Esophagus muscularis mucosa (tissue), 4 donors: ENCODE measurements around the gene CXCL8.
A peak's percentile ranks its signal among the peaks of the same experiment; 100 is the strongest.

ENCODE experiments used
- EP300 ChIP-seq: sonication (generic); formaldehyde crosslinking; IDR thresholded peaks from one replicate; pipeline ENCODE4 v1.6.1; 2017; ENCODE audit warnings: antibody characterized with exemption
- POLR2A ChIP-seq: fragments of 450-650 bp; IDR thresholded peaks from one replicate; pipeline ENCODE4 v1.6.1; 2017; ENCODE audit warnings: antibody characterized with exemption, moderate library complexity, mild to moderate bottlenecking, low read depth
- POLR2AphosphoS5 ChIP-seq, 2 donors: sonication (generic); formaldehyde crosslinking; IDR thresholded peaks; one replicate each; pipeline ENCODE4 v1.6.1; 2017; ENCODE audit warnings: antibody characterized with exemption in 2 of 2
- TF ChIP-seq, protein P1 (sequence below), 3 experiments: fragments of 200-600 bp in 2 of 3; fragments of 450-650 bp in 1 of 3; sonication (generic) in 2 of 3; IDR thresholded peaks; one replicate each; pipeline ENCODE4 v1.5.1; 2017 to 2019; ENCODE audit warnings: antibody characterized with exemption in 3 of 3, mild to moderate bottlenecking in 2 of 3, moderate library complexity in 1 of 3

DNA sequence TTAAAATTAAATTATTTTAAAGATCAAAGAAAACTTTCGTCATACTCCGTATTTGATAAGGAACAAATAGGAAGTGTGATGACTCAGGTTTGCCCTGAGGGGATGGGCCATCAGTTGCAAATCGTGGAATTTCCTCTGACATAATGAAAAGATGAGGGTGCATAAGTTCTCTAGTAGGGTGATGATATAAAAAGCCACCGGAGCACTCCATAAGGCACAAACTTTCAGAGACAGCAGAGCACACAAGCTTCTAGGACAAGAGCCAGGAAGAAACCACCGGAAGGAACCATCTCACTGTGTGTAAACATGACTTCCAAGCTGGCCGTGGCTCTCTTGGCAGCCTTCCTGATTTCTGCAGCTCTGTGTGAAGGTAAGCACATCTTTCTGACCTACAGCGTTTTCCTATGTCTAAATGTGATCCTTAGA lies at the start of gene CXCL8:
- TF ChIP-seq, protein P1, sequence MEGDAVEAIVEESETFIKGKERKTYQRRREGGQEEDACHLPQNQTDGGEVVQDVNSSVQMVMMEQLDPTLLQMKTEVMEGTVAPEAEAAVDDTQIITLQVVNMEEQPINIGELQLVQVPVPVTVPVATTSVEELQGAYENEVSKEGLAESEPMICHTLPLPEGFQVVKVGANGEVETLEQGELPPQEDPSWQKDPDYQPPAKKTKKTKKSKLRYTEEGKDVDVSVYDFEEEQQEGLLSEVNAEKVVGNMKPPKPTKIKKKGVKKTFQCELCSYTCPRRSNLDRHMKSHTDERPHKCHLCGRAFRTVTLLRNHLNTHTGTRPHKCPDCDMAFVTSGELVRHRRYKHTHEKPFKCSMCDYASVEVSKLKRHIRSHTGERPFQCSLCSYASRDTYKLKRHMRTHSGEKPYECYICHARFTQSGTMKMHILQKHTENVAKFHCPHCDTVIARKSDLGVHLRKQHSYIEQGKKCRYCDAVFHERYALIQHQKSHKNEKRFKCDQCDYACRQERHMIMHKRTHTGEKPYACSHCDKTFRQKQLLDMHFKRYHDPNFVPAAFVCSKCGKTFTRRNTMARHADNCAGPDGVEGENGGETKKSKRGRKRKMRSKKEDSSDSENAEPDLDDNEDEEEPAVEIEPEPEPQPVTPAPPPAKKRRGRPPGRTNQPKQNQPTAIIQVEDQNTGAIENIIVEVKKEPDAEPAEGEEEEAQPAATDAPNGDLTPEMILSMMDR (IDR thresholded peaks at IDR 0.05): no peak
- TF ChIP-seq POLR2AphosphoS5 (IDR thresholded peaks at IDR 0.05) (peak; percentile 10 to 44), POLR2A (no peak), EP300 (no peak)
